Umbilical cord (tissue), 2 donors: ENCODE results near the gene IL1B. TPM values are rescaled to one million over a fixed set of nuclear protein-coding genes. Genes with fewer than 3 reads are reported as not detected.
"Not testable (repeated sequence)": the region's sequence is repeated elsewhere in the genome, so short reads cannot be mapped to it uniquely, and the experiment has no call there.

ENCODE experiments used
- DNase-seq: peaks from one replicate; pipeline ENCODE4 v3.0.0-alpha.2; 2015; ENCODE audit warnings: low spot score
- total RNA-seq: library from RNA; depleted of rRNA; stranded (reverse); fragments of >200 nt; gene quantifications from one replicate; pipeline ENCODE4 v1.2.3, GENCODE V29; 2014; ENCODE audit warnings: low replicate concordance; ENCODE audit not compliant: insufficient read depth

IL1B gene
- total RNA-seq: 3.1 TPM

GRCh38 chr2:112836695-112837117, at the start of gene IL1B:
Gene IL1B (minus strand): TSS chr2:112836779. CDS start chr2:112836229, 550 bp downstream.
- peak; percentile 63 for DNase-seq

GRCh38 chr2:112886291-112886690, 49.7 kb upstream of the IL1B start:
- no peak for DNase-seq

GRCh38 chr2:112885506-112885902, 48.9 kb upstream of the IL1B start:
- DNase-seq: no peak

DNA sequence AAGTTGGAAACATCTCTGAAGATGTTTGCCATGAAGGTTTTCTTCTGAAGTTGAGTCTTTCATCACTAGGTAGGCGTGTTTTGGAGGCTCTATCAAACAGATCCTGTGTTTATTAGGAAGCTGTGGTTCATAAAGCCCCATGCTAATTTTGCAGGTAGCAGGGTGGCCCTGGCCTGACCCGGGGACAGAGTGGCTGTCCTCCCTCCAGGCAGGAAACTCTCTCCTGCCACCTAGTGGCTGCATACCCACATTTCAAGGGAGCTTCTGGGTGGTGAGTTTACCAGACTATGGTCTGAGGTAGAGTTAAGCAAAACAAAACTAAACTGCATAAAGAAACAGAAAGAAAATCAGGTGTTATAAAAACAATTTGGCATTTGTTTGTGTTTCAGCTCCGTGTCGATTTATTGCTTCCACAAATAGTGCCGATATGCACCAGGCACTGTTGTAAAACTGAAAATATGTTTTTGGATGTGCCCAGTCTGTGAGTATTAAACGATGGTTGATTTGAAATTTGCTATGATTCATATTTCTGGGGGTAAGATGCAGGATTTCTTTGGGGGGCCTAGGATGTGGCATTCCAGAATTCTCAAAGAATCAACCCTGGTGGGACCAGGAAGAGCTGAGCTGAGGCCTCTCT, 48.4 kb upstream of the IL1B start:
- DNase-seq: no peak

DNA sequence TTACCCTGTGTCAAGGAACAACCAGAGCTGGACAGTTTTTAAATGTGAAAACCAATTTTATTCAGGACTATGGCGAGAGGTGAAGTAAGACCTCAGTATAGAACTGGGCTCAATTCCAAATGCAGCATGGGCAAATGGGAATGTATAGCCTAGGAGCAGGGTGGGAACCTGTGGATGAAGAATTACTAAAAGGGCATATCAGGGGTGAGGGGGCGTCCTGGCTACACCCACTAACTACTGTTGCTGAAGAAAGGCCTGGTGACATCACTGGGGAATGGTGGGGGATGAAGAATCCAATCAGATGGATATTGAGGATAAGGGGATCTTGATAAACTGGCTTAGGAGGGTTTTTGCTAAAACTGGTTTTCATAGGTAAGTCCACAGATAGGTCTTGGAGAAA, 47.1 kb upstream of the IL1B start:
- DNase-seq: no peak

DNA sequence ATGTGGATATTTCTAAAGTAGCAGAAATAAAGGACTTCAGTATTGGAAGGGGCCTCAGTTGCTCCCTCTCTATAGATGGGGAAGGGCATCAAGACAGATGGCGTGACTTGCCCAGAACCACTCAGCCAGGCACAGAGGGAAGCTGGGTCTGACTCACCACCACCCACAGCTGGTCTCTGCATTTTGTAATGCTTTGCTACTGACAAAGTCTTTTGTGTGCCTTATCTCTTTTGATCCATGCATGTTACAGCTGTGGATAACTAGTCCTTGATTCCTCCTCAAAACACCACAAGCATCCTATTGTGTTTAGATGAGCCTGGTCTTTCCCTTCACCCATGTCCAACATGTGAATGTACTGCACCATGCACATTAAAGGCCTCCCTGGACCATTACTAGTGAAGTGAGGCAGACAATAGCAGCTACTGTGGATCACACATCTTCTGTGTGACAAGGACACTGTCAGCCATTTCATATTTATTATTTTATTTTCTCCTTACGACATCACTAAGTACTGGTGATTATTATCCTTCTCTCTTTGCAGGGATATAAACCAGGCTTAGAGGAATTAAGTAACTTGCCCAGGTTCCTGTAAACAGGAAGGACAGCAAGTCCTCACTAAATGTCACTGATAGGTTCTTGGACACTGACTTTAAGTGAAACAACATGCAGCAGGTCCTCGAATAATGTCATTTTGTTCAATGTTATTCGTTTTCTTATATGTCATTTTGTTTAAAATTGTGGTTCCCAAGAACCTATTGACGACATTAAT, 44.8 kb upstream of the IL1B start:
- DNase-seq: no peak

- DNase-seq: no peak
Observed at GRCh38 chr2:112880696-112881095, 44.1 kb upstream of the IL1B start.

DNA sequence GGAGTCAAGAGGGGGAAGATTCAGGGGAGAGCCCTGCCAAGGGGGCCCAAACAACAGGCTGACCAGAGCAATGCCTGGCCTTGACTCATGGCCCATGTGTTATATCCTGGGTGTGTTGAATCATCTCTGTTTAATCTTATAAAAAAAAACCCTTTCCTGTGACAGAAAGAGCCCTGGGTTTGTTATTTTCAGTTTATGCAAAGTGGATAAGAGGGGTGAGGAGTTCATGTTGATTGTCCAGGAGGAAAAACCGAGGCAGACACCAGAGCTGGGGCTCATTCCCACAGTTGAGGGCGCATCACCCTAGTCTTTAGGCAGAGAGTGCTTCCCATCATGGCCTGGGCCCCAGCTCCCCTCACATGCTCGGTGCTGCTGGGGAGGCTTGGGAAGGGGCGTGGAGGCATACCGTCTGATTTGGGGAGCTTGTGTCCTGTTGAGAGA, 43.5 kb upstream of the IL1B start:
- no peak for DNase-seq

- no peak for DNase-seq
Observed at GRCh38 chr2:112879491-112880041, 43.0 kb upstream of the IL1B start.

- no peak for DNase-seq
Observed at GRCh38 chr2:112877423-112877822, 40.8 kb upstream of the IL1B start.

GRCh38 chr2:112876971-112877361, 40.4 kb upstream of the IL1B start:
- DNase-seq: no peak

- no peak for DNase-seq
Observed at GRCh38 chr2:112876257-112876970, 39.8 kb upstream of the IL1B start.

DNA sequence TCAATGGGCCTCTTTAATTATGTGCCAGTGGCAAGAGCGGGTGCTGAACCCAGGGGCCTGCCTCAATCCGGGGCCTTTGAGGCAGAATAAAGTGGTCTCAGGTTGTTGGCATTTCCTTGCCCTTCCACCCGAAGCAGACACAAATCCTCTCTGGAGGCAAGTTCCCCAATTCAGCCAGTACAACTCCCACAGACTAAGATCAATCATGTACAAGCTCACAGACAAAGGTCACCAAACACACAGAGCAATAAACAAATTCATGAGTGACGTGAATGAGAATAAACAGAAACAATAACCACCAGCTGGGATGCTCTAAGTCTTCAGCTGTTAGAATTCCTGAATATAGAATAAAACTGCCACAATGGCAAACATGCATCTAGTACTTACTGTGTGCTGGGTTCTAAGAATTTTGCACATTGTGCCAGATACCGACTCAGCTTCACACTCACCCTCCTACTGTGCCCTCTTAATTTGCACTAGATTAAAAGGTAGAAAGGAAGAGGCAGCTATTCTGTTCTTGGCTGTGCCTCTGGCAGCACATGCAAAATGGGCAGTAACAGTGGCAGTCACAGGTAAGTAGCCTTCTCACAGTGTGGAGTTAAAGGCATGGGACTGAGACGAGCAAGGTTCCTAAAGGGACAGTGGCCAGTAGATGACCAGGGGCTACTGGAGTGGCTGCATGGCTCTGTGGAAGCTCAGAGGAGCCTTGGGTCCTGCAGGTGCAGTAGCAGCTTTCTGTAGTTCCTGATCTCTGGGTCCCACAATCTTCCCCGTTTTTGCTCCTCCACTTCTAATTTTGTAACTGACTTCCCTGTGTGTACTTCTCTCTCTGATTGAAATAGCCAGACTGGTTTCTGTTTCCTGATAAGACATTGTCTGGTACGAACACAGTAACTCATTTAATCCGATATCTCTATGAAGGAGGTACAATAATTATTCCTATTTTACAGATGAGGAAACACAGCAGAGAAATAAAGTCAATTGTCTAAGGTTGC, 34.6 kb upstream of the IL1B start:
- no peak for DNase-seq

DNA sequence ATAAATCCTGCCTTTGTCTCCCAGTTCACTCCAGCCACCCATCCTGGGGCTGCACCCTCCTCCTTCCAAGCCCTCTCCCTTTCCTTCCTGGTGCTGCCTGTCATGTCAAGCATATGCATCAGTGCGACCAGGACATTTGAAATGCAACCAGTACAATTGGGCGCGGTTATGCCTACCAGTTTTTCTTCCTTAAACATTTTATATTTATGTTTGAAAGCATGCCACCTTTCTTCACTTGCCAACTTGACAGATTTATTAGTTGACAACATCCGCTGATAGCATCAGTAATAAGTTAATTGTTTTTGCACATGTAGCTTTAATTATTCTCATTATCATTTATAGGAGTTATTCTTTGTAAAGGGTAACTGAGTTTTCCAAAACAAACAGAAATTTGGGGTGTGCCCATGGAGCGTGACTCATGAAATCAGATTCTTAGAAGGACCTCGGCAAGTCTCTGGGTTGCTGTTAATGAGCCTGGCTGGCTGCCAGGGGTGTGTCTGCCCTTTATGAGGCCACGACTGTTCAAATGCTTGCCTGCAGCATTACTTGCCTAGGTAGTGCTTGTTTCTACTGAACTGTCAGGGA, 32.8 kb upstream of the IL1B start:
- peak; percentile 82 for DNase-seq

- peak; percentile 17 for DNase-seq
Observed at GRCh38 chr2:112867701-112868631, 31.4 kb upstream of the IL1B start.

DNA sequence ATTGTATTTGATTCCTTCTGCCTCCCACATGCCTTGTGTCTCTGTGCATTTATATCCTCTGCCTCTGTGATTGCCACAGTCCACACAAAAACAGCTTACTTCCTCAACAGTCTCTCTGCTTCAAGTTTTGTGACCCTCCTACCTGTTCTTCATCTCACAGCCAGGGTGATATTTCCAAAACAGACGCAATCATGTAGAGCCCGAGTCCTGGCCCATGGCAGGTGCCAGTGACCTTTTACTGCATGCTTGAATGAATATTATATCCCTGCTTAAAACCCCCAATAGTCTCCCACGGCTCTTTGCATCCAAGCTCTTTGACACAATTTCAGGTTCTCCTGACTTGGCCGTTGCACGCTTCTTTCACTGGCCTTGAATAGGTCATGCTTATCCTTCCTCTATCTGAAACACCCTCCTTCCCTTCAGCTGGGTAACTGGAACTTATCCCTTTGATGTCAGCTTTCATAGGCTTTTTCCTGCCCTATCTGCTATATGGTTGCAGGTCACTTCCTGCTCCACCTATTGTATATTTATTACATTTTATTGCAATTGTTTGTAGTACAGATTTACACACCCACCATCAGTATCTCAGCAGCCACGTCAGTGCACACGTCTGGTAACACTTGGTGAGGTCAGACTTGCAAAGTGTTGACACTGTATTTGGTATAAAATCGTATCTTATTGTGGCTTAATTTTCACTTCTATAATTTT, 29.7 kb upstream of the IL1B start:
- no peak for DNase-seq

DNA sequence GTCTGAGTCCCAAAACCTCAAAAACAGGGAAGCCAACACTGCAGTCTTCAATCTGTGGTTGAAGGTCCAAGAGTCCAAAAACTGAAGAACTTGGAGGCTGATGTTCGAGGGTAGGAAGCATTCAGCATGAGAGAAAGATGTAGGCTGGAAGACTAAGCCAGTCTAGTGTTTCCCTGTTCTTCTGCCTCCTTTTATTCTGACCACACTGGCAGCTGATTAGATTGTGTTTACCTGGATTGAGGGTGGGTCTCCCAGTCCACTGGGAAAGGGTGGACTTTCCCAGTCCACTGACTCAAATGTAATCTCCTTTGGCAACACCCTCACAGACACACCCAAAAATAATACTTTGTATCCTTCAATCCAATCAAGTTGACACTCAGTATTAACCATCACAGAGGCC, 27.5 kb upstream of the IL1B start:
- no peak for DNase-seq

GRCh38 chr2:112859406-112860183, 23.0 kb upstream of the IL1B start:
- DNase-seq: not testable (repeated sequence)
